HG03175 (cell line): ENCODE measurements around the gene HNF1A.

Experiments
- ATAC-seq: cut with Tn5 transposase; IDR thresholded peaks from one replicate; pipeline ENCODE4 v1.9.1; 2021; ENCODE audit warnings: mild to moderate bottlenecking, moderate library complexity; ENCODE audit not compliant: unreplicated experiment

HNF1A gene

DNA sequence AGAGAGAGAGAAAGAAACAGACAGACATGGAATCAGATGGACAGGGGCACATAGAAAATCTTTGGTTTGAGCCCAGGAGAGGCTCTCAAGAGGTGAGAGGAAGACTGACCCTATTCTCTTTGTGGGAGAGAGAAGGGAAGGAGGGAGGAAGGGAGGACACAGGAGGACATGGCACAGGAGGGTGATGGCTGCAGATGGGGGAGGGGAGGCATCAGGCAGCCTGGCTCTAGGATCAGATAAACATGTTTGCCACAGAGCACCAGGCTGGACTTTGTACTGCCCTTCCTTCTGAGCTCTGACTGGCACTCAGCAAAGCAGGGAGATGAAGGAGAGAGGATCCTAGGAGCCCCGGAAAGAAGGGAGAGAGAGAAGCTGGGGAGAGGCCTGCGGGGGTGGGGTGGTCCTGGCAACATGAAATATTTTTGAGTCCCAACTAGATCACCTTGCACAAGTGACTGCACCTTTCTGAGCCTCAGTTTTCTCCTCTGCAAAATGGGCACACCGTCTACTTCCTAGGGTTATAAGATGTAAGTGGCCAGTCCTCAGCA, 6.1 kb downstream of the HNF1A start:
- ATAC-seq: no peak

DNA sequence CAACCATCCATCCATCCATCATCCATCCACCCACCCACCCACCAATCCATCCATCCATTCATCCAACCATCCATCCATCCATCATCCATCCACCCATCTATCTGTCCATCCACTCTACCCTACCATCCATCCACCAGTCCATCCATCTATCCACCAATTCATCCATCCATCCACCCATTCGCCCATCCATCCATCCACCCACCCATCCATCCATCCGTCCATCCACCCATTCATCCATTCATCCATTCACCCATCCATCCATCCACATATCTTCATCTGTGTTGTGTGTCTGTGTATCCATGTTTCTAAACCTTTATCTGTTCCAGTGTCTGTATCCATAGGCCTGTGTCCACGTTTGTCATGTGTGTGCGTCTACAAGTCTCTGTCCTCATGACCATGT, 9.9 kb downstream of the HNF1A start:
- no peak for ATAC-seq

DNA sequence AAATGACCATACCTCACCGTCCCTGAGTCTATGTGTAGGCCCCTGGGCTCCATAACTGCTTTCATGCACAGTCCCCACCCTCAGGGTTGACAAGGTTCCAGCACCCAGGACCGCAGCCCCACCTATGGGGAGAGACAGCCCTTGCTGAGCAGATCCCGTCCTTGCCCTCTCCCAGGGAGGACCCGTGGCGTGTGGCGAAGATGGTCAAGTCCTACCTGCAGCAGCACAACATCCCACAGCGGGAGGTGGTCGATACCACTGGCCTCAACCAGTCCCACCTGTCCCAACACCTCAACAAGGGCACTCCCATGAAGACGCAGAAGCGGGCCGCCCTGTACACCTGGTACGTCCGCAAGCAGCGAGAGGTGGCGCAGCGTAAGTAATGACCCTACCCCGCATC, 10.3 kb downstream of the HNF1A start:
- ATAC-seq: no peak

DNA sequence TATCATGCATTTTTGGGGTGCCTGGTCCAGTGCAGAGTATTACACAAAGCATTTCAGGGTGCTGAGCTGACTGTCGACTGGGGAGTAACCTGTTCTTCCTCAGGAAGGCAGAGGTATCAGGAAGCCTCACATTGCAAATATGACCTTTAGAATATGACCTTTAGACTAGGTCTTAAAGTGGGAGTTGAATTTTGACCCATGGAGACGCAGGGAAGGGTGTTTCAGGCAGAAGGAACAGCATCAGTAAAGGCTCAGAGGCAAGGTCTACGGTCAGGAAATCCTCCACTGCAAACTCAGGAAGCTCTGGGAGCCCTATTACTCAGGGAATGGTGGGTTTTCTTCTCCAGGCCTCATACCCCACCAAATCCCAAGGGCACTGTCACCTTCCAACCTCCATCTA, 11.3 kb downstream of the HNF1A start:
- no peak for ATAC-seq

DNA sequence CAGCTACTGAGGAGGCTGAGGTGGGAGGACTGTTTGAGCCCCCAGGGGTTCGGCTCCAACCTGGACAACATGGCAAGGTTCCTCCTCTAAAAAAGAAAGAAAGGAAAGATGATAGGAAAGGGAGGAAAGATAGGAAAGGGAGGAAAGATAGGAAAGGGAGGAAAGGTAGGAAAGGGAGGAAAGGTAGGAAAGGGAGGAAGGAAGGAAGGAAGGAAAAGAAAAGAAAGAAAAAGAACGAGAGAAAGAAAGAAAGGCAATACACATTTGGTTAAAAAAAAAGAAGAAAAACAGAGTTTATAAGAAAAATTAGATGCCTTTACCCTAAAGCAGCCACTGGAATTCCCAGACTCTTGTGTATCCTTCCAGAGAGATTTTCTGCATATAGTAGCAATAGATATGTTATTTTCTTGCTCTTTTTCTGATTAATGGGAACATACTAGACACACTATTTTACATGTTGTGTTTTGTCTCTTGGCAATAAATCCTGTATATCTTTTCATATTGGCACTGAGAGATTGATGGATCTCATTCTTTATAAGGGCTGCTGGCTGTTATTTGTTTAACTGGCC, 12.2 kb downstream of the HNF1A start:
- no peak for ATAC-seq

DNA sequence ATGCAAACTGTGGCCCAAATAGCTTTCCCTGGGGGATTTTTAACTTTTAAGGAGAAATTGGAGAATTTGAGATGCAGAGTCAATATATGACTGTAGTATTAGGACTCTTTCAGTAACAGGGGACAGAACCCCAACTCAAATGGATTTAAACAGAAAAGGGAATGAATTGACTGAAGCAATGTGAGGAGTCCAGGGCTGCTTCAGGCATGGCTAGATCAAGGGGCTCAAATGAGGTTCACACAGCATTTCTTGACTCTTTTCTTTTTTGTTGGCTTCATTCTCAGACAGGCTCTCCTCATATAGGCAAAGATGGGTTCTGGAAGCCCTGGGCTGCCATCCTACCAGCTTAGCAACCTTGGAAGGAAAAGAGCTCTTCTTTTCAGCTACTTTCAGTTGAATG, 13.6 kb downstream of the HNF1A start:
- ATAC-seq: no peak

DNA sequence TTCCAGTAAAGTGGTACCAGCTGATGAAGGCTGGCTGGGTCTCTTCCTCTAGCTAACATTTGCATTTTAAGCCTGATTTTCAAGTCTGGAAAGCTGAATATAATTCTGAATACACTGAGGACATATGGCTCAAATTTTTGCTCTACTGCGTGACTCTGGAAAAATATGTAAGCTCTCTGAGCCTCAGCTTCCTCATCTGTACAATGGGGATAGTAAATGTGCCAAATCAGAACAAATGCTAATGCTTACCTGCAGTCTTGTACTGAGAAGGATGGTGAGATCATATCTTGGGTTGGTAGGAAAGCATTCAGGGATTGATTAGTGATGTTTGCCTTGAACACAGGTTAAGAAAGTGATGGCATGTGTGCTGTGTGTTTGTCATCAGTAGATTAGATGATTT, 14.6 kb downstream of the HNF1A start:
- no peak for ATAC-seq

DNA sequence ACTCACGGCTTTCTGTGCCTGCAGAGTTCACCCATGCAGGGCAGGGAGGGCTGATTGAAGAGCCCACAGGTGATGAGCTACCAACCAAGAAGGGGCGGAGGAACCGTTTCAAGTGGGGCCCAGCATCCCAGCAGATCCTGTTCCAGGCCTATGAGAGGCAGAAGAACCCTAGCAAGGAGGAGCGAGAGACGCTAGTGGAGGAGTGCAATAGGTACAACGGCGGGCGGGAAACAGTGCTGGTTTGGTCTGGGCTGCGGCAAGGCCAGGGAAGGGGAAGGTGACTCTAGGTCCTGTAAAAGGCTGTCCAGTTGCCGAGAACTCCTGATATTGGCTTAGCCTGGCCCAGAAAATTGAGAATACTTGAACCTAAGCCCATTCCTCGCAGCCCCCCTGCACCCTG, 15.2 kb downstream of the HNF1A start:
- no peak for ATAC-seq

DNA sequence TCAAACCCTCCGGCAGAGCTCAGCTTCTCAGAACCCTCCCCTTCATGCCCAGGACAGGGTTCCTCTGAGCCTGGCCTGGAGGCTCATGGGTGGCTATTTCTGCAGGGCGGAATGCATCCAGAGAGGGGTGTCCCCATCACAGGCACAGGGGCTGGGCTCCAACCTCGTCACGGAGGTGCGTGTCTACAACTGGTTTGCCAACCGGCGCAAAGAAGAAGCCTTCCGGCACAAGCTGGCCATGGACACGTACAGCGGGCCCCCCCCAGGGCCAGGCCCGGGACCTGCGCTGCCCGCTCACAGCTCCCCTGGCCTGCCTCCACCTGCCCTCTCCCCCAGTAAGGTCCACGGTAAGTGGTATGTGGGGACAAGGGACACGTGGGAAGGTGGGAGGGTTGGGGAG, 15.7 kb downstream of the HNF1A start:
- no peak for ATAC-seq

DNA sequence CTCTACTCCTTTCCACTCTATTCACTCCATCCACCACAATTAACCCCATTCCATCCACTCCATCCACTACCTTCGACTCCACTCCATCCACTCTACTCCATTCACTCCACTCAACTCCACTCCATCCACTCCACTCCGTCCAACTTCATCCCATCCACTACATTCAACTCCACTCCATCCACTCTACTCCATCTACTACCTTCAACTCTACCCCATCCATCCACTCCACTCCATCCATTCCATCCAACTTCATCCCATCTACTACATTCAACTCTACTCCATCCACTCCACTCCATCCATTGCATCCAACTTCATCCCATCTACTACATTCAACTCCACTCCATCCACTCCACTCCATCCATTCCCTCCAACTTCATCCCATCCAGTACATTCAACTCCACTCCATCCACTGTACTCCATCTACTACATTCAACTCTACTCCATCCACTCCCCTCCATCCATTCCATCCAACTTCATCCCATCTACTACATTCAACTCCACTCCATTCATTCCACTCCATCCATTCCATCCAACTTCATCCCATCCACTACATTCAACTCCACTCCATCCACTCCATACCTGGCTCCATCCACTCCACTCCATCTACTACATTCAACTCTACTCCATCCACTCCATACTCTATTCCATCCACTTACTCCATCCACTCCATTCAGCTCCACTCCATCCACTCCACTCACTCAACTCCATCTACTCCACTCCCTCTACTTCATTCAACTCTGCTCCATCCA, 16.4 kb downstream of the HNF1A start:
- no peak for ATAC-seq

DNA sequence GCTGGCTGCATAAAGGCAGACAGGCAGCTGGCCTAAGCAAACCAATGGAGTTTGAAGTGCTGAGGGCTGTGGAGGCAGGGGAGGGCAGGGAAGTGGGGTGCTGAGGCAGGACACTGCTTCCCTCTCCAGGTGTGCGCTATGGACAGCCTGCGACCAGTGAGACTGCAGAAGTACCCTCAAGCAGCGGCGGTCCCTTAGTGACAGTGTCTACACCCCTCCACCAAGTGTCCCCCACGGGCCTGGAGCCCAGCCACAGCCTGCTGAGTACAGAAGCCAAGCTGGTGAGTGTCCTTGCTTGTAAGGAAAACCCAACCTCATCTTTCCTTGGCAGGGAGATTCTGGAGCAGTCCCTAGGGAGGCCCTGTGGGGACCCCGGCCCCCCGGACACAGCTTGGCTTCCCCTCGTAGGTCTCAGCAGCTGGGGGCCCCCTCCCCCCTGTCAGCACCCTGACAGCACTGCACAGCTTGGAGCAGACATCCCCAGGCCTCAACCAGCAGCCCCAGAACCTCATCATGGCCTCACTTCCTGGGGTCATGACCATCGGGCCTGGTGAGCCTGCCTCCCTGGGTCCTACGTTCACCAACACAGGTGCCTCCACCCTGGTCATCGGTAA, 17.9 kb downstream of the HNF1A start:
- ATAC-seq: no peak

DNA sequence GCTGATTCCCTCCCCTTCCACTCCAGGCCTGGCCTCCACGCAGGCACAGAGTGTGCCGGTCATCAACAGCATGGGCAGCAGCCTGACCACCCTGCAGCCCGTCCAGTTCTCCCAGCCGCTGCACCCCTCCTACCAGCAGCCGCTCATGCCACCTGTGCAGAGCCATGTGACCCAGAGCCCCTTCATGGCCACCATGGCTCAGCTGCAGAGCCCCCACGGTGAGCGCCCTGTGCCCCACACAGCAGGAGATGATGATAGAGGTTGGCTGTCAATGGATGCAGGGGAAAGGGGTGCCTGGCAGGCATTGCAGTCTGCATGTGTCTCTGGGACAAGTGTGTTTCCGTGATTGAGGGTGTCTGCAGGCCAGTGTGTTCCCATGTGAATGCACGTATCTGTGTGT, 19.1 kb downstream of the HNF1A start:
- ATAC-seq: no peak

DNA sequence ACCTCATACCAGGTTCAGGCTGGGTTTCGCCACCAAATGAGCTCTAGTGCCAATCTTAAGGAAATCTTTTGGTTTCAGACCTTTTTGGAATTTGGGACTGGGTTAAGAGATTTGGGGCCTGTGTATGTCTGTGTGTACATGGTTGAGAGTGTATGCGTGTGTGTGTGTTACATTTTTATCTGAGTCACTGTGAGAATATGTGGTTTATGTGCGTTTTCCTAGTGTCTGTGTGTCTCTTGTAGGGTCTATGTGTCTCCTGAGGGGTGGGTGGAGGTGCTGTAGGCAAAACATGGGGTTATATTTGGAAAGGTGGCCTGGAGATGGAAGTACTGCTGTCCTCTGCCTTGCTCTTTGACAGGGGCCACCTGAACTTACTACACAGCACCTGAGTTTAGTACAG, 20.1 kb downstream of the HNF1A start:
- ATAC-seq: no peak

DNA sequence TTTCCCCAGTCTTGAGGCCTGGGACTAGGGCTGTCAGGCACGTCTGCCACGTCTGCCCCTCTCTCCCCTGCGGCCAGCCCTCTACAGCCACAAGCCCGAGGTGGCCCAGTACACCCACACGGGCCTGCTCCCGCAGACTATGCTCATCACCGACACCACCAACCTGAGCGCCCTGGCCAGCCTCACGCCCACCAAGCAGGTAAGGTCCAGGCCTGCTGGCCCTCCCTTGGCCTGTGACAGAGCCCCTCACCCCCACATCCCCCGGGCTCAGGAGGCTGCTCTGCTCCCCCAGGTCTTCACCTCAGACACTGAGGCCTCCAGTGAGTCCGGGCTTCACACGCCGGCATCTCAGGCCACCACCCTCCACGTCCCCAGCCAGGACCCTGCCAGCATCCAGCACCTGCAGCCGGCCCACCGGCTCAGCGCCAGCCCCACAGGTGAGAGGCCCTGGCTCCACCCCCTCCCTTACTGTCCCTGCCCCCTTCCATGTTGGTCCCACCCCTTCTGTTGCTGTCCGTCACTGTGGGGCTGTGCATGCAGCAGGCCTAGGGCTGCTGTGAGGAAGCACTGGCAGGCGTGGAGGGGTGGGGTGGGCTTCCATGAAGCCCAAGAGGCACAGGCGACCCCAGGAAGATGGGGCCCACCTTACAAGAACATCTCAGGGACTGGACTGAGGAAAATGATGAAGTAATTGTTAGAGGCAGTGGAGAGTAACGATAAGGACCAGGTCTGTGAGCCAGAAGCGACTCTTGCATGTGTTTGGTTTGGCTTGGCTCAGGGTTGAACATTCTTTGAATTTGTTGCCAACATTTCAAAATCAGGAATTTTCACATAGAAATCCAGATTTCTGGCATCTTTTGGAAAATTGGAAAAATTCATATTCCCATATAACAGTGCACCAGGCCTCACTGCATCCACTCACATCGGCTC, 21.1 kb downstream of the HNF1A start:
- no peak for ATAC-seq

DNA sequence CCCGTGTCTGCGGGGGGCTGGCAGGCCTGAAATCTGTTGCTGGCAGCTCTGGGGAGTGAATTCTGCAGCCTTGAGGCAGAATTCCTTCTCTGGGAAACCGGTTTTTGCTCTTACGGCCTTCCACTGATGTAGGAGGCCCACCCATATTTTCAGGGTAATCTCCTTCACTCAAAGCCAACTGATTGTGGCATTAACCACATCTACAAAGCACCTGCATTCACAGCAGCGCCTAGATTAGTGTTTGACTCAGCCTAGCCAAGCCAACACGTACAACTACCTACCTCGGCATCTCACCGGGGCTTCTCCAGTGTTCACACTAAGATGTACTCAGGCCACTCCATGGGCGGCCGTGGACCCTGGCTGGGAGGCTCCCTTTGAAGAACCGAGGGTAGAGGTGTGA, 22.2 kb downstream of the HNF1A start:
- no peak for ATAC-seq

DNA sequence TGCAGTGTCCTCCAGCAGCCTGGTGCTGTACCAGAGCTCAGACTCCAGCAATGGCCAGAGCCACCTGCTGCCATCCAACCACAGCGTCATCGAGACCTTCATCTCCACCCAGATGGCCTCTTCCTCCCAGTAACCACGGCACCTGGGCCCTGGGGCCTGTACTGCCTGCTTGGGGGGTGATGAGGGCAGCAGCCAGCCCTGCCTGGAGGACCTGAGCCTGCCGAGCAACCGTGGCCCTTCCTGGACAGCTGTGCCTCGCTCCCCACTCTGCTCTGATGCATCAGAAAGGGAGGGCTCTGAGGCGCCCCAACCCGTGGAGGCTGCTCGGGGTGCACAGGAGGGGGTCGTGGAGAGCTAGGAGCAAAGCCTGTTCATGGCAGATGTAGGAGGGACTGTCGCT, 22.7 kb downstream of the HNF1A start:
- ATAC-seq: no peak

DNA sequence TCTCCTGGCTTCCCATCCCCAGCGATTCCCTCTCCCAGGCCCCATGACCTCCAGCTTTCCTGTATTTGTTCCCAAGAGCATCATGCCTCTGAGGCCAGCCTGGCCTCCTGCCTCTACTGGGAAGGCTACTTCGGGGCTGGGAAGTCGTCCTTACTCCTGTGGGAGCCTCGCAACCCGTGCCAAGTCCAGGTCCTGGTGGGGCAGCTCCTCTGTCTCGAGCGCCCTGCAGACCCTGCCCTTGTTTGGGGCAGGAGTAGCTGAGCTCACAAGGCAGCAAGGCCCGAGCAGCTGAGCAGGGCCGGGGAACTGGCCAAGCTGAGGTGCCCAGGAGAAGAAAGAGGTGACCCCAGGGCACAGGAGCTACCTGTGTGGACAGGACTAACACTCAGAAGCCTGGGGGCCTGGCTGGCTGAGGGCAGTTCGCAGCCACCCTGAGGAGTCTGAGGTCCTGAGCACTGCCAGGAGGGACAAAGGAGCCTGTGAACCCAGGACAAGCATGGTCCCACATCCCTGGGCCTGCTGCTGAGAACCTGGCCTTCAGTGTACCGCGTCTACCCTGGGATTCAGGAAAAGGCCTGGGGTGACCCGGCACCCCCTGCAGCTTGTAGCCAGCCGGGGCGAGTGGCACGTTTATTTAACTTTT, 23.6 kb downstream of the HNF1A start:
- no peak for ATAC-seq

DNA sequence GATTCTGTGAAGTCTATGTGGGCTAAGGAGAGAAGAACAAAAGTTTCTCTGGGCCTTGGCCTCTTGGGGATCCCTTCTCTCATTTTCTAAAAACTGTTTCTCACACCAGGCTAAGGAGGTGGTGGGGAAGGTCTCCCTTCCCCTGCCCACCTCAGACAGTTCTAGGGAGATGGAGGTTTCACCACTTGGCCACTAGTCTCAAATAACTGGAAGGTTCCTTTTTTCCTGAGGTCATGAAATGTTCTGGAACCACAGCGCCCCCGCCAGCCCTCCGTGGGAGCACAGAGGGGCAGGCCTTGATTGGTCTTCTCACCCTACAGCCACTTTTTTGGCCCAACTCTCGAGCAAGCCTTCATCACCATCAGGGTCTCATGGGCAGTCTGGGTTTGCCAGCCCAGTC, 25.3 kb downstream of the HNF1A start:
- no peak for ATAC-seq

DNA sequence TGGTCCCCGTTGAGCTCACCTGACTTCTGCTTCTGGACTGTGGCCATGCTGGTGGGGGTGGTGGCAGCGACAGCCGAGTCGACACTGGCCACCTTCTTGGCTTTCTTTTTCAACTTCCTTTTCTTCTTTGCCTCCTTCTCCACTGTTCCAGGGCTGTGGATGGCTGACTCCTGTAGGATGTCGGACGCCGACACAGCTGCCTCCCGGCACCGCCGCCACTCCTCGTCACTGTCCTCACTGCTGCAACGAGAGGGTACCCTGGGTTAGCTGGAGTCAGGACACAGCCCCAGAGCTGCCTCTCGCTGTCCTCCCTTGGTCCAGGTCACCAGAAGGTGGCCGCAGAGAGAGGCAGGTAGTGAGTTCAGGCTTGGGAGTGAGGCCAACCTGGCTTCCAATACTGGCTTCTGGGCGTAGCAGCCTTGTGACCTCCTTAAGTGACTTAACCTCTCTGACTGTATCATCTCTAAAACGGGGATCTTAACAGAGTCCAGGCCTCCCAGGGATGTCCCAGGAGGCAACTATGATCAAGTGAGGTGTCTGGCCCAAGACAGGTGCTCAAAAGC, 26.0 kb downstream of the HNF1A start:
- no peak for ATAC-seq

DNA sequence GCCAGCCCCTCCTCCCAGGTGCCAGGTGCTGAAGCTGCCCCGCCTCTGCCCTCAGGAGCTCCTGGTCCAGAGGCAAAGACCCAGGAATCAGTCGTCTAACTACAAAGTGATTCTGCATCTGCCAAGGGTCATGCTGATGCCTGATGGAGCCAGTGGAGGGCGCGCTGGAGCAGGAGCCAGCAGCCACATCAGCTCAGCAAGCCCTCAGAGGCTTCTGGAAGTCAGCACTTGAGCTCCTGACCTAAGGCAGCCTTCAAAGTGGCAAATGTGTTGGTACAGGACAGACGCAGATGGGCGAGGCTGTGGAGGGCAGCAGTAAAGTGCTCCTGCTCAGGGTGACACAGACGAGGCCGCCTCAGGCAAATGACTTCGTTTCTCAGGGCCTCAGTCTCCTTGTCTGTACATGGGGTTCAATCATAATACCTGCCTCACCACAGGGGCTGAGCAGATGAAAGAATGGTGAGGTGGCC, 27.0 kb downstream of the HNF1A start:
- no peak for ATAC-seq
